Subcutaneous adipose tissue (tissue), 4 donors: ENCODE results near the gene HSPB6. TPM values are rescaled to one million over a fixed set of nuclear protein-coding genes. Genes with fewer than 3 reads are reported as not detected.

Experiments
- CTCF ChIP-seq: fragments of 450-650 bp; IDR thresholded peaks from one replicate; pipeline ENCODE4 v1.5.1; 2016; ENCODE audit warnings: low read depth, mild to moderate bottlenecking, control low read depth, antibody characterized with exemption, moderate library complexity
- total RNA-seq, 4 donors: library from RNA; depleted of rRNA; stranded (reverse); fragments of >200 nt; gene quantifications; one replicate each; pipeline ENCODE4 v1.1.0, GENCODE V29; 2016

HSPB6 gene
- total RNA-seq, 4 donors from 2014 or later = 50.1 to 554 (median 117) TPM

- no peak for TF ChIP-seq CTCF
Observed at GRCh38 chr19:35740108-35740422, 16.8 kb downstream of the HSPB6 start.

- no peak for TF ChIP-seq CTCF
Observed at GRCh38 chr19:35739275-35740107, 17.3 kb downstream of the HSPB6 start.

GRCh38 chr19:35738887-35739229 is 18.0 kb downstream of the HSPB6 start:
- no peak for TF ChIP-seq CTCF

- TF ChIP-seq CTCF = no peak
Observed at GRCh38 chr19:35738021-35738886, 18.6 kb downstream of the HSPB6 start.

- no peak for TF ChIP-seq CTCF
Observed at GRCh38 chr19:35736913-35737886, 19.6 kb downstream of the HSPB6 start.

- TF ChIP-seq CTCF = no peak
Observed at GRCh38 chr19:35734889-35735288, 21.9 kb downstream of the HSPB6 start.

- no peak for TF ChIP-seq CTCF
Observed at GRCh38 chr19:35734273-35734672, 22.6 kb downstream of the HSPB6 start.
